Lung (tissue), 12 donors: ENCODE results near the gene PCGF6. TPM values are rescaled to one million over a fixed set of nuclear protein-coding genes. Genes with fewer than 3 reads are reported as not detected.

Source experiments
- ATAC-seq: fragments of 200-7000 bp; cut with Tn5 transposase; one replicate; pipeline ENCODE4 v1.9.1; 2020; ENCODE audit warnings: moderate number of reproducible peaks; ENCODE audit not compliant: insufficient read depth, low FRiP score
- DNase-seq, 3 donors: peaks; one replicate each; pipeline ENCODE4 v3.0.0-alpha.2; 2013 to 2017
- H3K27ac ChIP-seq, 2 donors: one replicate each; pipeline ENCODE4 v1.5.1; 2013; ENCODE audit warnings: mild to moderate bottlenecking in 2 of 2, moderate library complexity in 2 of 2, control low read depth in 1 of 2, inconsistent platforms in 1 of 2, low read depth in 1 of 2, low read length in 1 of 2
- H3K27me3 ChIP-seq, 3 donors: one replicate each; pipeline ENCODE4 v1.5.1; 2013; ENCODE audit warnings: low read length in 2 of 3; ENCODE audit not compliant: control insufficient read depth in 3 of 3, insufficient read depth in 3 of 3
- H3K36me3 ChIP-seq, 4 donors: one replicate each; pipeline ENCODE4 v1.5.1; 2013; ENCODE audit warnings: low read length in 4 of 4, mild to moderate bottlenecking in 1 of 4, moderate library complexity in 1 of 4; ENCODE audit not compliant: control insufficient read depth in 4 of 4, insufficient read depth in 4 of 4
- H3K4me1 ChIP-seq, 5 donors: one replicate each; pipeline ENCODE4 v1.5.1; 2013; ENCODE audit warnings: low read length in 5 of 5, mild to moderate bottlenecking in 2 of 5, moderate library complexity in 1 of 5; ENCODE audit not compliant: control insufficient read depth in 5 of 5, insufficient read depth in 5 of 5
- H3K4me3 ChIP-seq: one replicate; pipeline ENCODE4 v1.5.1; 2013; ENCODE audit warnings: mild to moderate bottlenecking, control low read depth, moderate library complexity
- H3K9ac ChIP-seq, 2 donors: one replicate each; pipeline ENCODE4 v1.5.1; 2013; ENCODE audit warnings: low read length in 2 of 2, control low read depth in 1 of 2; ENCODE audit not compliant: insufficient read depth in 1 of 2
- H3K9me3 ChIP-seq, 4 donors: one replicate each; pipeline ENCODE4 v1.5.1; 2013; ENCODE audit warnings: low read length in 3 of 4, mild to moderate bottlenecking in 1 of 4, moderate library complexity in 1 of 4; ENCODE audit not compliant: control insufficient read depth in 4 of 4, insufficient read depth in 3 of 4
- WGBS, 2 donors: extraction: QIAGEN DNeasy Blood & Tissue Kit; methylation state at CpG; one replicate each; pipeline ENCODE4 v1.1.7; 2013; 5-methylcytosine and 5-hydroxymethylcytosine counted together
- polyA plus RNA-seq, 2 donors: library from polyadenylated mRNA; stranded (reverse); fragments of 200-250 nt; gene quantifications; one replicate each; pipeline ENCODE4 v1.2.1, GENCODE V29; 2013
- total RNA-seq, 2 donors: library from RNA; depleted of rRNA in 1 of 2; stranded (reverse); fragments of >200 nt in 1 of 2; gene quantifications; one replicate each; pipeline ENCODE4 v1.2.1, GENCODE V29; 2014 to 2021
- TF ChIP-seq, protein P1 (sequence below): IDR thresholded peaks from 2 replicates; pipeline ENCODE4 v1.5.1; 2012; ENCODE audit warnings: mild to moderate bottlenecking; ENCODE audit errors: control extremely low read depth, extremely low read depth
- donor health status: control.
- donor health status: control.
- donor health status: Bipolar disorder and iron deficiency.
- donor health status: healthy.
- donor health status: DM: yes; HTN: yes; CAD: no.

PCGF6 gene
- total and polyA plus RNA-seq, 4 donors: 5.2 to 7.7 (median 6.5) TPM

DNA sequence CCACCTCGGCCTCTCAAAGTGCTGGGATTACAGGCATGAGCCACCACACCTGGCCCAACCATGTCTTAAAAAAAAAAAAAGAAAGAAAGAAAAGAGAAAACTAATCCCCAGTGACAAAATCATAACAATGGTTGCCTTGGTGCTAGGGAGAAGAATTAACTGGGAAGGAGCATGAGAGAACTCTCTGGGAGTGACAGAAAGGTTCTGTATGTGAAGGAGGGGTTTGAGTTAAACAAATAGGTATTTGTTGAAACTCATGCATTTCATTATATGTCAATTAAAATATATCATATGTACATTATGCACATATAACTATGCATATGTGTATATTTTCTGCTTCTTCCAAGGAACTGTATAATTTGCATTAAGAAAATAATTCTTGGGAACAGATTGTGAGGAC, 40.7 kb downstream of the PCGF6 start:
- WGBS, 2 donors: 88 to 91% methylated on average over 1 of the region's 1 CpG
- no peak for ATAC-seq
- H3K9ac ChIP-seq: no peak overlapping the region
- TF ChIP-seq, protein P1, sequence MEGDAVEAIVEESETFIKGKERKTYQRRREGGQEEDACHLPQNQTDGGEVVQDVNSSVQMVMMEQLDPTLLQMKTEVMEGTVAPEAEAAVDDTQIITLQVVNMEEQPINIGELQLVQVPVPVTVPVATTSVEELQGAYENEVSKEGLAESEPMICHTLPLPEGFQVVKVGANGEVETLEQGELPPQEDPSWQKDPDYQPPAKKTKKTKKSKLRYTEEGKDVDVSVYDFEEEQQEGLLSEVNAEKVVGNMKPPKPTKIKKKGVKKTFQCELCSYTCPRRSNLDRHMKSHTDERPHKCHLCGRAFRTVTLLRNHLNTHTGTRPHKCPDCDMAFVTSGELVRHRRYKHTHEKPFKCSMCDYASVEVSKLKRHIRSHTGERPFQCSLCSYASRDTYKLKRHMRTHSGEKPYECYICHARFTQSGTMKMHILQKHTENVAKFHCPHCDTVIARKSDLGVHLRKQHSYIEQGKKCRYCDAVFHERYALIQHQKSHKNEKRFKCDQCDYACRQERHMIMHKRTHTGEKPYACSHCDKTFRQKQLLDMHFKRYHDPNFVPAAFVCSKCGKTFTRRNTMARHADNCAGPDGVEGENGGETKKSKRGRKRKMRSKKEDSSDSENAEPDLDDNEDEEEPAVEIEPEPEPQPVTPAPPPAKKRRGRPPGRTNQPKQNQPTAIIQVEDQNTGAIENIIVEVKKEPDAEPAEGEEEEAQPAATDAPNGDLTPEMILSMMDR: no peak
- DNase-seq: no peak
- no peaks in the 10 kb centered on the region for H3K27me3 ChIP-seq
- no peak overlapping the region for H3K27ac ChIP-seq
- H3K4me1 ChIP-seq: no peaks in the 10 kb centered on the region
- no peak overlapping the region for H3K4me3 ChIP-seq
- peaks cover 8 to 24% (median 9%) of the 10 kb centered on the region in 4 donors for H3K36me3 ChIP-seq
- no peaks in the 10 kb centered on the region for H3K9me3 ChIP-seq

DNA sequence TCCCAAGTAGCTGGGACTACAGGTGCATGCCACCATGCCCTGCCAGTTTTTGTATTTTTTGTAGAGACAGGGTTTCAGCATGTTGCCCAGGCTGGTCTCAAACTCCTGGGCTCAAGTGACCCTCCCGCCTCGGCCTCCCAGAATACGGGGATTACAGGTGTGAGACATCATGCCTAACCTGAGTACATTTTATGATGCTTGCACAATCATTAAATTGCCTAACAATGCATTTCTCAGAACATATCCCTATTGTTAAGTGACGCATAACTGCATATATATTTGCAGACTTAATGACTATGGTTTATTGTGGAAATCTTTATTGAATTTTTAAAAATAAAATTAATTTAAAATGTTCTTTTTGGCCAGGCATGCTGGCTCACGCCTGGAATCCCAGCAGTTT, 43.3 kb downstream of the PCGF6 start:
- no peaks in the 10 kb centered on the region for H3K9me3 ChIP-seq
- DNase-seq (no peak), ATAC-seq (no peak)
- H3K36me3 ChIP-seq: peaks cover 0 to 29% (median 8%) of the 10 kb centered on the region in 4 donors
- H3K4me3 ChIP-seq: no peak overlapping the region
- no peak overlapping the region for H3K9ac ChIP-seq
- no peaks in the 10 kb centered on the region for H3K4me1 ChIP-seq
- H3K27me3 ChIP-seq: no peaks in the 10 kb centered on the region
- 95 to 97% methylated on average over 5 of the region's 5 CpGs for WGBS, 2 donors
- H3K27ac ChIP-seq: no peak overlapping the region
- TF ChIP-seq, protein P1: no peak

DNA sequence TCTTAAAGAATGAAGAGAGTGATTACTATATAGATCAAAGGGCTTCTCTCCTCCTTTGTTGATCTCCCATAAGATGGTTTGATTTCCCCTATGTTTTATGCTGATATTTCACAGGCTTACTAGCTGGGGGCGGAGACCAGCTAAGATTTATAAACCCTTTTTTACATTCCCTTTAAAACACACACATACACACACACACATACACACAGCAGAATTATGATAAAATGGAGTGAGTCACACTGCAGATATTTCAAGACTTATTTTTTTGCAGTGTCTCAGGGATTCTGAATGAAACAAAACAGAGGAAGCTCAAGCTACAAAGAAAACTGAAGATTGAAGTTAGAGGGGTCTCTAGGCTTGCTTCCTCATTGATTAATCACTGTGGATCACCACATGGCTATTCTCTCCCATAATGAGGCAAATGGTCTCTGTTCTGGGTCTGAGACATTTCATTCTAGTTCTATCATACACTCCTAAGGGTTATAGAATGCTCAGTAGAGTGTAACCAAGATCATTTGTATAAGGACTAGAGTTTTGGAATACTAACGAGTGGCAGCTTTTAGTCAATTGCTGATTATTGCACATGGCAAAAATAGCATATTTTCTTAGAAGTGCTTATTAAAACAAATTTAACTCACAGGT, 55.4 kb downstream of the PCGF6 start:
- Histone ChIP-seq H3K27ac (no peak overlapping the region), H3K27me3 (peaks cover 0 to 2% (median 0%) of the 10 kb centered on the region in 3 donors), H3K9ac (no peak overlapping the region), H3K36me3 (peaks cover 0 to 2% (median 0%) of the 10 kb centered on the region in 4 donors), H3K4me3 (no peak overlapping the region), H3K4me1 (no peaks in the 10 kb centered on the region), H3K9me3 (no peaks in the 10 kb centered on the region)
- TF ChIP-seq, protein P1: no peak
- DNase-seq (no peak), ATAC-seq (no peak)
- 83 to 90% methylated on average over 2 of the region's 2 CpGs for WGBS, 2 donors

DNA sequence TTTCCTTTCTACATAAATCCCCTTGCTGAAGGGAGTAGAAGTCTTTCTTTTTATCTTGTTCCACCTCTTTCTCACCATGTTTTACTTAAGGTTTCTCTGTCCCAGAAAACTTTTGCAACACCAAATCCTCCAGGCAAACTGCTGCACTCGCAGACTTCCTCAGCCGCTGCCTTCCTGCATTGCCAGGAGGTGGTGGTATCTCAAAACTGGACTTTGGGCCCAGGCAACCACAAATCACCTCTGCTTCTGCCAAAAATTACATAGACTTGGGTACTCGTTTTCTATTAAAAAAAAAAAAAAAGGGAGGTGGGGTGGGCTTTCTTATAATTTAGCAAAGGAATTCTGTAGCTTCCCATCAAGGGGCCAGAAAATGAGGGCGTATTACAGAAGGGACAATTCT, 59.4 kb downstream of the PCGF6 start:
- DNase-seq (no peak), ATAC-seq (no peak)
- no peak overlapping the region for H3K27ac ChIP-seq
- TF ChIP-seq, protein P1: no peak
- H3K4me3 ChIP-seq: no peak overlapping the region
- H3K9ac ChIP-seq: no peak overlapping the region
- H3K9me3 ChIP-seq: peaks cover 0 to 2% (median 0%) of the 10 kb centered on the region in 4 donors
- no peaks in the 10 kb centered on the region for H3K36me3 ChIP-seq
- no peaks in the 10 kb centered on the region for H3K4me1 ChIP-seq
- 79 to 85% methylated on average over 4 of the region's 4 CpGs for WGBS, 2 donors
- peaks cover 0 to 12% (median 7%) of the 10 kb centered on the region in 3 donors for H3K27me3 ChIP-seq
